ENCODE measurements around the gene FCSK. TPM values are rescaled to one million over a fixed set of nuclear protein-coding genes. Genes with fewer than 3 reads are reported as not detected.

Gene FCSK
- total RNA-seq, 4 donors from 2014 or later, result 12.1 to 65.3 (median 22.9) TPM

DNA sequence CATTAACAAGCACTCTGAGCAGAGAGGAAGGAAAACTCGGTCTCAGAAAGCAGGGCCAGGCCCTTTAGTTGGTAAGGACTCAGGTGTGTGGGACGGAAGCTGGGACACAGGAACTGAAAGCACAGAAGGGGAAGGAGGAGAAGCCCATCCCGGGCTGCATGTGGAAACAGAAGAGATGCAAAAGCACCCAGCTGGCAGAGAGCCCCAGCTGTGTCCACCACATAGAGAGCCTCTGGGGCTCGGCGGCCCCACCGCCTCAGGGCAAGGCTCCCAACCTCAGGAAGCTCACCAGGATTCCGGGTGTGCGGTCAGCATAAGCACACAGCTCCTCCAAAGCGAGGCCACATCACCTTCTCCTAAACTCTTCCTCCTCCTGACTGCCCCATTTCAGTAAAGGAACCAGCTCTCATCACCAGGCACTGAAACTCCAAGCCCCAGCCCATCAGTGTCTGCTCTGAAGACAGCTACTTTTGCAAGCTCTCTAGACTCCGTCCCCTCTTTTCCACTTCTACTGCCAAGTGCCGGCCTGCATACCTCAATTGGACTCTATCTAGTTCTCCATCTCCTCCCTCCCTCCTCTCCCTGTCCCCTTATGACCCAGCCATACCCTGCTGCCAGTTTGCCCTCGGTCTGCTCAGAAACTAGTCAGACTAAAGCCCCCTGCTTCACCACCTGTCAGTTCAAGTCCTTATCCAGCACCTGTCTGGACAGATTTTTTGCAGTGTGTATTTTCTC is 21.5 kb upstream of the FCSK start:
- TF ChIP-seq CTCF (IDR thresholded peaks at IDR 0.05) (no peak), POLR2A (IDR thresholded peaks at IDR 0.05) (no peak)
- Histone ChIP-seq H3K27ac (peak overlapping the region; percentile 38 to 77), H3K9me3 (no peaks in the 10 kb centered on the region), H3K4me3 (no peak overlapping the region), H3K36me3 (no peaks in the 10 kb centered on the region), H3K4me1 (peaks cover 15 to 47% of the 10 kb centered on the region in 2 donors), H3K27me3 (no peaks in the 10 kb centered on the region)
- no peak for DNase-seq
- intact Hi-C loops (cut with DNase I; ENCODE audit: low total_unique reads), result loop anchor here (10.0 kb wide), 1 partner anchor 48 kb away; no protein-coding TSS in a partner anchor

GRCh38 chr16:70433458-70434103 is 20.8 kb upstream of the FCSK start:
- H3K4me3 ChIP-seq, result no peak overlapping the region
- peaks cover 12 to 41% of the 10 kb centered on the region in 2 donors for H3K4me1 ChIP-seq
- DNase-seq, result peak; percentile 68 to 70
- H3K9me3 ChIP-seq, result no peaks in the 10 kb centered on the region
- H3K27me3 ChIP-seq, result no peaks in the 10 kb centered on the region
- no peak for TF ChIP-seq CTCF (IDR thresholded peaks at IDR 0.05)
- TF ChIP-seq POLR2A (IDR thresholded peaks at IDR 0.05), result no peak
- intact Hi-C loops (cut with DNase I; ENCODE audit: low total_unique reads), result loop anchor here (10.0 kb wide), 1 partner anchor 49 kb away; no protein-coding TSS in a partner anchor
- peak overlapping the region; percentile 38 to 77 for H3K27ac ChIP-seq
- no peaks in the 10 kb centered on the region for H3K36me3 ChIP-seq

DNA sequence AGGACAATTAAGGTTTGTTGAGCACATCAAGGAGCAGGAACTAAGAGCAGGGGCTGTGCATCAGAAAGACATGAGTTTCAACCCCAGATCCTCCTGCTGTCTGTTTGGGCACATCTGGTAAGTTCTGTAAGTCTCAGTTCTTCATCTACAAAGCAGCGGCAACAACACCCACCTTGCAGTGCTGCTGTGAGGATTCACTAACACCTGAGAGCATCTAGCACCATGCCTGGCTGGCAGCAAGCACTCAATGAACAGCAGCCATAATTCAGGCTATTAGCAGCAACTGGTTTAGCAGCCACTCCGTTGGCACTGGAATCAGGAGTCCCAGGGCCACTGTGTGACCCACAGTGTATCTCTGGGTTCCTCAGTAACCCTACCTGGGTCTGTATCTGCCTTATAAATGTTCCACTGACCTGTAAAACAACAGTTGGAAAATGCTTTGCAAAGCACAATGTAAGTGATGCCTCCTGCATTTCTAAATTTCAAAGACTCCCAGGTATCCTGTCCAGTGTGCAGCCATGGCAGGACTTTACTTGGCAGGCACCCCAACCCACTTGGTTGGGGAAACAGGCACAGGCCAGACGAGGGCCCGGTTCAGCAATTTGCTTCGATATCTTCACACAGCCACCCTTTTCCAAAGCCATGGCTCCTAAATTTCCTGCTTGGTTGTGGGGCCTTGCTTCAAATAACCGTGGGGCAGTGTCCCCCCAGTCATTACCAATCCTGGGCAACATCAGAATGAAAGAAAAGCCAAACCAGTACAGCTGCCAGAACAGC is 19.7 kb upstream of the FCSK start:
- intact Hi-C loops (cut with DNase I; ENCODE audit: low total_unique reads), result loop anchor here (10.0 kb wide), 1 partner anchor 50 kb away; no protein-coding TSS in a partner anchor
- Histone ChIP-seq H3K4me1 (peaks cover 7 to 36% of the 10 kb centered on the region in 2 donors), H3K36me3 (no peaks in the 10 kb centered on the region), H3K4me3 (no peak overlapping the region), H3K27ac (peak overlapping the region in 1 of 2 donors; percentile 77), H3K9me3 (no peaks in the 10 kb centered on the region), H3K27me3 (no peaks in the 10 kb centered on the region)
- no peak for DNase-seq
- no peak for TF ChIP-seq CTCF (IDR thresholded peaks at IDR 0.05)
- TF ChIP-seq POLR2A (IDR thresholded peaks at IDR 0.05), result no peak

GRCh38 chr16:70437017-70437581 is 17.3 kb upstream of the FCSK start:
- Histone ChIP-seq H3K27me3 (no peaks in the 10 kb centered on the region), H3K4me3 (no peak overlapping the region)

More at GRCh38 chr16:70437017-70437581, 17.3 kb upstream of the FCSK start:
- intact Hi-C loops (cut with DNase I; ENCODE audit: low total_unique reads), result loop anchor here (10.0 kb wide), 1 partner anchor 52 kb away; no protein-coding TSS in a partner anchor
- no peaks in the 10 kb centered on the region for H3K9me3 ChIP-seq
- no peak for TF ChIP-seq CTCF (IDR thresholded peaks at IDR 0.05)
- DNase-seq, result peak; percentile 56 to 63
- H3K36me3 ChIP-seq, result no peaks in the 10 kb centered on the region
- peaks cover 7 to 26% of the 10 kb centered on the region in 2 donors for H3K4me1 ChIP-seq
- H3K27ac ChIP-seq, result peak overlapping the region; percentile 71 to 81

Measured in uterus (tissue), 4 donors.